ENCODE results near the gene TST.

TST gene

GRCh38 chr22:37053310-37054055 is 34.2 kb upstream of the TST start:
- DNase-seq (ENCODE audit: low read depth) = peak; percentile 32
- TF ChIP-seq CTCF (conservative IDR thresholded peaks at IDR 0.05; ENCODE audit: low read length) = no peak
- H3K4me3 ChIP-seq (ENCODE audit: low read length) = peak overlapping the region; percentile 71; the same call in 1 of the 2 replicates

- no peak for DNase-seq (ENCODE audit: low read depth)
- no peak for TF ChIP-seq CTCF (conservative IDR thresholded peaks at IDR 0.05; ENCODE audit: low read length)
- peak overlapping the region; percentile 71 for H3K4me3 ChIP-seq (ENCODE audit: low read length)
Observed at GRCh38 chr22:37052386-37053309, 33.4 kb upstream of the TST start.

- peak; percentile 60 for DNase-seq (ENCODE audit: low read depth)
- peak within 1 kb of the TSS; percentile 71 for H3K4me3 ChIP-seq (ENCODE audit: low read length)
- TF ChIP-seq CTCF (conservative IDR thresholded peaks at IDR 0.05; ENCODE audit: low read length) = no peak
Observed at GRCh38 chr22:37051391-37052385, 32.4 kb upstream of the TST start, which contains the start of gene KCTD17. Gene KCTD17 (plus strand): TSS chr22:37051742. CDS start chr22:37051761, 19 bp downstream.

- no peak overlapping the region for H3K4me3 ChIP-seq (ENCODE audit: low read length)
- no peak for TF ChIP-seq CTCF (conservative IDR thresholded peaks at IDR 0.05; ENCODE audit: low read length)
- DNase-seq (ENCODE audit: low read depth) = no peak
Observed at GRCh38 chr22:37050913-37051312, 31.7 kb upstream of the TST start.

GRCh38 chr22:37049224-37049623 is 30.0 kb upstream of the TST start:
- H3K4me3 ChIP-seq (ENCODE audit: low read length) = no peak overlapping the region
- TF ChIP-seq CTCF (conservative IDR thresholded peaks at IDR 0.05; ENCODE audit: low read length) = no peak
- no peak for DNase-seq (ENCODE audit: low read depth)

GRCh38 chr22:37048133-37048532 is 28.9 kb upstream of the TST start:
- no peak overlapping the region for H3K4me3 ChIP-seq (ENCODE audit: low read length)
- no peak for TF ChIP-seq CTCF (conservative IDR thresholded peaks at IDR 0.05; ENCODE audit: low read length)
- DNase-seq (ENCODE audit: low read depth) = peak; percentile 12
